ENCODE results near the gene MYBPC1.
"Not testable (repeated sequence)": the region's sequence is repeated elsewhere in the genome, so short reads cannot be mapped to it uniquely, and the experiment has no call there.

MYBPC1 gene, protein sequence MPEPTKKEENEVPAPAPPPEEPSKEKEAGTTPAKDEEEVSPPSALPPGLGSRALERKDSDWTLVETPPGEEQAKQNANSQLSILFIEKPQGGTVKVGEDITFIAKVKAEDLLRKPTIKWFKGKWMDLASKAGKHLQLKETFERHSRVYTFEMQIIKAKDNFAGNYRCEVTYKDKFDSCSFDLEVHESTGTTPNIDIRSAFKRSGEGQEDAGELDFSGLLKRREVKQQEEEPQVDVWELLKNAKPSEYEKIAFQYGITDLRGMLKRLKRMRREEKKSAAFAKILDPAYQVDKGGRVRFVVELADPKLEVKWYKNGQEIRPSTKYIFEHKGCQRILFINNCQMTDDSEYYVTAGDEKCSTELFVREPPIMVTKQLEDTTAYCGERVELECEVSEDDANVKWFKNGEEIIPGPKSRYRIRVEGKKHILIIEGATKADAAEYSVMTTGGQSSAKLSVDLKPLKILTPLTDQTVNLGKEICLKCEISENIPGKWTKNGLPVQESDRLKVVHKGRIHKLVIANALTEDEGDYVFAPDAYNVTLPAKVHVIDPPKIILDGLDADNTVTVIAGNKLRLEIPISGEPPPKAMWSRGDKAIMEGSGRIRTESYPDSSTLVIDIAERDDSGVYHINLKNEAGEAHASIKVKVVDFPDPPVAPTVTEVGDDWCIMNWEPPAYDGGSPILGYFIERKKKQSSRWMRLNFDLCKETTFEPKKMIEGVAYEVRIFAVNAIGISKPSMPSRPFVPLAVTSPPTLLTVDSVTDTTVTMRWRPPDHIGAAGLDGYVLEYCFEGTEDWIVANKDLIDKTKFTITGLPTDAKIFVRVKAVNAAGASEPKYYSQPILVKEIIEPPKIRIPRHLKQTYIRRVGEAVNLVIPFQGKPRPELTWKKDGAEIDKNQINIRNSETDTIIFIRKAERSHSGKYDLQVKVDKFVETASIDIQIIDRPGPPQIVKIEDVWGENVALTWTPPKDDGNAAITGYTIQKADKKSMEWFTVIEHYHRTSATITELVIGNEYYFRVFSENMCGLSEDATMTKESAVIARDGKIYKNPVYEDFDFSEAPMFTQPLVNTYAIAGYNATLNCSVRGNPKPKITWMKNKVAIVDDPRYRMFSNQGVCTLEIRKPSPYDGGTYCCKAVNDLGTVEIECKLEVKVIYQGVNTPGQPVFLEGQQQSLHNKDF
- 0 reads per million in 3 experiments for total RNA-seq

GRCh38 chr12:101594700-101595099 lies at the start of gene MYBPC1:
MYBPC1 (plus strand) TSS chr12:101594971; CDS start chr12:101595071, 100 bp downstream.
- DNase-seq: no peak

- no peak for DNase-seq
Observed at GRCh38 chr12:101551362-101552114, 43.2 kb upstream of the MYBPC1 start.

DNA sequence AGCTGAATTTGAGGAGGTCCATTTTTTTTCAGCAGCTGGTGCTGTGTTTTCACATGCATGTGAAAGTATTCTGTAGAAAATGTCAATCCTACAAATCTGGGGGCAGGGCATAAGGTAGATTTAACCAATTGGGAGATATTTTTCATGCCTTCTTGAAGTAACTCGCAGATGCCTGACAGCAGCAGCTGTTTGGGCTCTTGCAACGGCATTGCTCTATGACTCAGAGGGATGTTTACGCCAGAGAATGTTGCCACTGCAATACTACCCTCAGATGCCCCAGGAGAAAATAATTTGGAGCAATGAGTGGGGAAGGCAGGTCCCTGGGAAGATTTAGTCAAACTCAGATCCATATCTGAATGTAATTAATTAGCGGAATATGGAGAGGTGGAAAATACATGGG lies 42.5 kb upstream of the MYBPC1 start:
- no peak for DNase-seq

DNA sequence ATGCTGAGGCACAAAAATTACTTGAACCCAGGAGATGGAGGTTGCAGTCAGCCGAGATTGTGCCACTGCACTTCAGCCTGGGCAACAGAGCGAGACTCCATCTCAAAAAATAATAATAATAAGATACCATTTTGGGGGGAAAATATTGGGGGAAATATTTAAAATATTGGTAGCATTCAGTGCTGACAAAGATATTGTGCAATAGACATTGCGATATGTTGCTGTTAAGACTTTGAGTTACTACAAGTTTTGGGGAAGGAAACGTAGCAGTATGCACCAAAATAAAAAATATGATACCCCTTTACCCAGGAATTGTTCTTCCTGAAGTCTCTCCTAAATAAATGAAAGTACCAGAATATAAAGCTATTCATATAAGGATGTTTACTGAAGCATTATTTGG lies 37.7 kb upstream of the MYBPC1 start:
- DNase-seq: no peak

GRCh38 chr12:101558726-101559125 lies 36.0 kb upstream of the MYBPC1 start:
- DNase-seq: not testable (repeated sequence)

DNA sequence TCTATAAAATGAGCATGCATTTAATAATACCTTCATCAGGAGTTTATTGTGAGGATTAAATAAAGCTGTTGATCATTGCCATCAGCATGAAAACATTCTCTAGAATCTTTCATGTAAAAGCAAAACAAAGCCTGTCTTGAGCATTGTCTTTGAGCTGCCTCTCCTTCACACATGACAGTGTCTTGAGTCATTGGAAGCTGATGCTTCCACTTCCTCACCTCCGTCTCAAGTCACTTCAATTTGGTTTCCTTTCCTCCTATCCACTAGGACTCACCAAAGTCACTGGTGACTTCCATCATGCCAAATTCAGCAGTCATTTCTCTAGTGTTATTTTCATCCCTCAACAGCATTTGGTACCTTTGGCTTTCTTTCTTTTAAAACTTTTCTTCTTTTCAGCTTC lies 31.6 kb upstream of the MYBPC1 start:
- no peak for DNase-seq

- no peak for DNase-seq
Observed at GRCh38 chr12:101564912-101565311, 29.9 kb upstream of the MYBPC1 start.

DNA sequence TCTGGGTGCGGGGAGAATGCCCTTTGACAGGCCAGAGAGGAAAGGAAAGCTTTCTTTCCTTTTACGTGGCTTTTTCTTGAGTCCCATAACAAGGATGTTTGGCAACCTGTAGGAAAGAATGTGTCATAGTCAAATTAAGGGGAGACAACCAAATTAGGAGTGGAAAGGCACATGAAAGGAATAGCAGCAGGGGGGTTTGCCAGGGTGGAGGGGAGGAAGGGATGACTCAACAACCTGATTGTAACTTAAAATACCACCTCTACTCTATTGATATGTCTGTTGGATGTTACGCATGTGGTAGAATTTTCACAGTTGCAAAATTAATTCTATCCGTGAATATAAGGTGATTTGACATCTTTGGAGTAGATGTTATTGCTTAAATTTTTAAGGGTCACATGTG lies 28.5 kb upstream of the MYBPC1 start:
- DNase-seq: no peak

DNA sequence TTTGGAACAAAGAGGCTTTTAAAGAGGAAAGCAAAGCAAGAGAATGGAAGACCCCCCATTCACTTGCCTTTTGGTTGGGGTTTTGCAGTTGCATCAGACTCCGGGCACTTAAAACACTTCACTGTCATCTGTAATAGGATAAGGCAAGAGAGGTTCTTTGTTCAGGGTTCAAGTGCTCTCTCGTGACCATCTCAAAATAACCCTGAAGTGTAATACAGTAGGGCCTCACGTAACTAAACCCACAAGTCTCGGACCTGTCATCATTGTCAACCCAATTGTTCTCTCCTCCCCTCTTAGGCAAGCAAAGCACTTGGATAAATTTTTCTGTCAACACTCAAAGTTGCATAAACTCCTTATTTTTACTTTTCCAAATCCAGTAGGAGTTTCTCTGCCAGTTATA lies 26.9 kb upstream of the MYBPC1 start:
- DNase-seq: no peak

- DNase-seq: no peak
Observed at GRCh38 chr12:101570047-101570446, 24.7 kb upstream of the MYBPC1 start.

GRCh38 chr12:101571105-101571504 lies 23.7 kb upstream of the MYBPC1 start:
- no peak for DNase-seq

DNA sequence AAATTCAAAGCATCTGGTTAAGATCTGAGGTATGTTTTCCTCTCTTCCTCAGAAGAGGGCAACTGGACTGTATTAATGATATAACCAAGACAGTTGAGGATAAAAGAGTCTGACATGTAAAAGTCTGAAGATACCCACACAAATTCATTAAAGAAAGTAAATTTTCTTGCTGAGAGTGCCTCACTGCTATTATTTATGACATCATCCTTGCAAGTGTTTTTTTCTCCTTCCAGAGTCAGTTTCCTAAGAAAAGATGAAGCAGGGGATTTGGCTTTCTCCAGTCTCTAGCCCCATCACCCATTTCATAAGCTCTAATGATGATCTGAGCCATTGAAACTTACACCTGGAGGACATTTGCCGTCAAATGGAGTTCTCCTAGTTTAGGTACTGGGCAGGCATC lies 21.0 kb upstream of the MYBPC1 start:
- DNase-seq: no peak

GRCh38 chr12:101578417-101578816 lies 16.4 kb upstream of the MYBPC1 start:
- DNase-seq: no peak

DNA sequence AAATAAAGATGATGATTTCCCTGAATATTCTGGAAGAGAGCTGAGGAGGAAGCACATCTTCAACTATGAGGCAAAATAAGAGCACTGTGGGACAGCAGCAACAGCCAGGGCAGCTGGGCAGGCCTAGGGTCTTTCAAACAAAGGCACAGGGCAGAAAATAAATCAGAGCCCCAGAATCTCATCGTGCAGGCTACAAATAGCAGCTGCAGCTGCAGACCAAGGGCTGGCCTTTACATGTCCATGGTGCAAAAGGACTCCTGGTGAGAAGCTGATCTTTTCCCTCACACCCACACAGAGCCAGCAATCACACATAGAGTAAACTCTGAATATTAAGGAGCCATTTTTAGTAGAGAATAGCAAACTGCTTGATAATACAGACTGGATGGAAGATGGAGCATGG lies 13.6 kb upstream of the MYBPC1 start:
- no peak for DNase-seq

- no peak for DNase-seq
Observed at GRCh38 chr12:101582937-101583336, 11.8 kb upstream of the MYBPC1 start.

- no peak for DNase-seq
Observed at GRCh38 chr12:101590383-101590782, 4.4 kb upstream of the MYBPC1 start.

GRCh38 chr12:101591781-101592180 lies 3.0 kb upstream of the MYBPC1 start:
- DNase-seq: no peak

DNA sequence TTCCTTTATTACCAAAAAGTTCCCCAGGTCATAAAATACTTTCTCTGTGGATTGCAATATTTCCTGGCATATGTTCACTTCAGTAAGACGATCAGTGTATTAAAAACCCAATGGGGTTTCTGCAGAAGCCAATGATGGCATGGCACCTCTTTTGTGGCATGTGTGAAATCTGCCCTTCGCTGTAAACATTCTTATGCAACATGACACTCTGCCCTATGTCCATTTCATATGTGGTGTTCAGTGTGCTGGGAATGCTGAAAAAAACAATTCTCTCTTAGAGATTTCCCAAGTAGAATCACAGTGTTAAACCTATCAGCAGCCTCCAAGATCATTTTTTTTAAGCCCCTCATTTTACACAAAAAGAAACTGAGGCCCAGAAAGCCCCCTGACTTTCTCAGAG lies 2.3 kb upstream of the MYBPC1 start:
- no peak for DNase-seq

DNA sequence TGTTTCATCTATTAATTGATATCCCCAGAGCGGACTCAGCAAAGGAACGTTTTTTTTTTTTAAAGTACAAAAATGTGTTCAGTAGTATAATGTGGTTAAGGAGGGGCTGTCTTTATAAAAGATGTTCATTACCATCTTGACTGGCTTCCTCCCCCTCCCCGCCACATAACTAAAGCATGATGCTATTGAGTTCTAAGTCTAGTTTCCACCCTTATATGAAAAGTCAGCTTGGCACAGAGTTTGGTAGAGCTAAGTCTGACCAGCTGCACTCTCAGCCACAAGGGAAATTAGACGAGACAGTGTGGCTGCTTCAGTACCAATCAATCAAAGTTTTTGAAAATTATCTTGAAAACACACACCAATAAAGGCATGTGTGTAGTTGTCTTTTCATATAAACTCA lies 1.9 kb upstream of the MYBPC1 start:
- no peak for DNase-seq

DNA sequence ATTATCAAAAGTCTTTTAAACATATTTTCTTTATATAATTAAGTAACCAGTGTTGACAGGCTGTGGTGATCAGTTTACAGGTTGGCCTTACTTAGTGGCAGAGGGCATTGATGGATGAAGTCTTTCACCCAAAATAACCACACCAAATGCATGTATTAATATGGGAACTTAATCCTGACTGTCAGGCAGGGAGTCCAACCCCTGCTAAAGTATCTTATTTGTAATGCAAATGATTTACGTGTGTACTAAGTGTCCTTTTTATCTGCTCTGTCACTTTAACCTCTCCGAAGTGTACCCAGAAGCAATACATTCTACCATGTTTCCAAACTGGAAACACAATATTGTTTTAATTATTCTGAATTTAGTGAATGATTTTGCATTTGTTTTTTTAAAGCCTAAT lies 1.4 kb downstream of the MYBPC1 start:
- no peak for DNase-seq

DNA sequence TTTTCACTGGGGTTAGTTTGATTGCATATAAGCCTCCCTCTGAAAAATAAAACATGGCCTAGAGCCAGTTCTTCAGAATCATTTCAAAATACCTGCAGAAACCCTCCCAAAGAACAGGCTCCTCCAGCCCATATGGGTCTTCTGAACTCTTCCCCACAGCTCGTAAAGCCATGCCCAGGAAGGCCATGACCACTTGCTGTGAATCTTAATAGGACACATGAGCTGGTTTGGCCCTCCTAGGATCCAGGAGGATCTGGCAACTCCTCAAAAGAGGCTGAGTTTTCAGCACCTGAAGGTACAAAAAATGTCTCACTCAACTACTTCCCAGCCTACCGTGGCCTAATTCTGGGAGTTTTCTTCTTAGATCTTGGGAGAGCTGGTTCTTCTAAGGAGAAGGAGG lies 2.4 kb downstream of the MYBPC1 start:
- no peak for DNase-seq

- no peak for DNase-seq
Observed at GRCh38 chr12:101598483-101598882, 3.7 kb downstream of the MYBPC1 start.

DNA sequence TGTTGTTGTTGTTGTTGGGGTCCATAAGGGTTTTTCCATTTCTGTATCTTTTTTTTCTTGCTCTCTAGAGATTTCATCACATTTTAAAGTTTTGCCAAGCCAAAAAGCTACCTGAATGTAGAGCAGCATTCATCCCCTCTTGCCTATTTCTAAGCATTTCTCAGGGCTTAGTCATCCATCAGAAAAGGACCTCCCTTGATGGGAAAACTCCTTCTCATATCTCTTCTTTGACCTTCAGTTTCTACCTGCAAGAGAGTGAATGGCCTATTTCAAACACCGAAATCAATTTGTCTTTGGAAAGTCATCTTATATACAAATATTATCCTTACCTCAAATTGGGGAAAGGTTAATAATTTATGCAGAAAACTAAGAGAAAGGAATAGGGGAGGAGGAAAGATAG lies 4.5 kb downstream of the MYBPC1 start:
- DNase-seq: no peak

Data from central memory CD4-positive, alpha-beta T cell (primary cell).